Fibroblast of the aortic adventitia (primary cell): ENCODE data around the gene ZNF385C. TPM values are rescaled to one million over a fixed set of nuclear protein-coding genes. Genes with fewer than 3 reads are reported as not detected.

Experiments
- DNase-seq: peaks from one replicate; pipeline ENCODE4 v3.0.0-alpha.2; 2010; ENCODE audit warnings: low read depth
- H3K4me3 ChIP-seq: 2 replicates; pipeline ENCODE4 v1.5.1; 2011; ENCODE audit warnings: low read depth, mild to moderate bottlenecking, control low read depth, low read length, moderate library complexity
- total RNA-seq: library from RNA; depleted of rRNA; stranded (reverse); fragments of >200 nt; gene quantifications from 2 replicates; pipeline ENCODE4 v1.2.3, GENCODE V29; 2012; ENCODE audit warnings: low replicate concordance
- TF ChIP-seq, protein P1 (sequence below): IDR thresholded peaks from 2 replicates; pipeline ENCODE4 v1.5.1; 2011; ENCODE audit warnings: mild to moderate bottlenecking, low read length, control low read depth, inconsistent platforms; ENCODE audit not compliant: insufficient read depth

Gene ZNF385C
- total RNA-seq, 1 donor, result not detected

- TF ChIP-seq, protein P1, sequence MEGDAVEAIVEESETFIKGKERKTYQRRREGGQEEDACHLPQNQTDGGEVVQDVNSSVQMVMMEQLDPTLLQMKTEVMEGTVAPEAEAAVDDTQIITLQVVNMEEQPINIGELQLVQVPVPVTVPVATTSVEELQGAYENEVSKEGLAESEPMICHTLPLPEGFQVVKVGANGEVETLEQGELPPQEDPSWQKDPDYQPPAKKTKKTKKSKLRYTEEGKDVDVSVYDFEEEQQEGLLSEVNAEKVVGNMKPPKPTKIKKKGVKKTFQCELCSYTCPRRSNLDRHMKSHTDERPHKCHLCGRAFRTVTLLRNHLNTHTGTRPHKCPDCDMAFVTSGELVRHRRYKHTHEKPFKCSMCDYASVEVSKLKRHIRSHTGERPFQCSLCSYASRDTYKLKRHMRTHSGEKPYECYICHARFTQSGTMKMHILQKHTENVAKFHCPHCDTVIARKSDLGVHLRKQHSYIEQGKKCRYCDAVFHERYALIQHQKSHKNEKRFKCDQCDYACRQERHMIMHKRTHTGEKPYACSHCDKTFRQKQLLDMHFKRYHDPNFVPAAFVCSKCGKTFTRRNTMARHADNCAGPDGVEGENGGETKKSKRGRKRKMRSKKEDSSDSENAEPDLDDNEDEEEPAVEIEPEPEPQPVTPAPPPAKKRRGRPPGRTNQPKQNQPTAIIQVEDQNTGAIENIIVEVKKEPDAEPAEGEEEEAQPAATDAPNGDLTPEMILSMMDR, result no peak
- no peak for DNase-seq
- no peak overlapping the region for H3K4me3 ChIP-seq
Observed at GRCh38 chr17:42111265-42111636, 13.0 kb upstream of the ZNF385C start.

DNA sequence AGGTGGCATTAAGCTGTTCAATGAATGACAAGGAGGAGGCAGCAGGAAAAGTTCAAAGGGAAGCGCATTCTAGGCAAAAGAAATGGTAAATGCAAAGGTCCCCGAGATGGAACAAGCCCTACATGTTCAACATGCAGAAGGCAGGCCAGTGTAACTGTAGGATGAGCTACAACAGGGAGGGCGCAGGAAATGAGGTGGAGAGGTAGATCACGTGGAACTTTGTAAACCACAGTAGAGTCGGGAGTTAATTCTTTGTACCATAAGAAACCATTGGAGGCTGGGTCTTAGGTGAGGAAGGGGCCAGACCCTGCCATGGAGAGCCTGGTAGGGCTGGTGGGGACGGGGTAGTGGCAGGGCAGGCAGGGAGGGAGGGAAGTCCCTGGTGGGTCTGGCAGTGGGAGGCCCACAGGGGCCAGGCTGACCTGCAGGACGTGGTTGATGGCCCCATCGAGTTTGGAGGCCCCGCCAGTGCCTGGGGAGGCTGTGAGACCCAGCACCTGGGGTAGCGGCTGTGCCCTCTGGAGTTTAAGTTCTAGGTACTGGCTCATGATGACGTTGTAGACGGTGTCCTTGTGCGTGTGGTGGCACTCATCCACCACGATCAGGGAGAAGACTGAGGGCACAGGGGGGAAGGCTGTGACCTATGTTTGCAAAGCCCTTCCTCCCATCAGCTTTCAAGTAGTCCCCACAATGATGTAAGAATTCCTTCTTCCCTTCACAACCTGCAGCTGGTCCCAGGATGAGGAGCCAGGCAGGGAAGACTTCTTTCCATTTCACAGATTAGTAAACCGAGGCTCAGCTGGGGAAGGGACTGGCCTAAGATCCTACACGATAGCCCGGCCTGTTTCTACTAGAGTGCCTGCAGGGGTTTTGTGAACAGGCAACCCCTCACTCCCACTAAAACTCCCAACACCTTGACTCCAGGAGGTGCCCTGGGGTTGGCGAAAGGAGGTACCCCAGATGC lies 12.3 kb upstream of the ZNF385C start:
- TF ChIP-seq, protein P1, result no peak
- no peak for DNase-seq

DNA sequence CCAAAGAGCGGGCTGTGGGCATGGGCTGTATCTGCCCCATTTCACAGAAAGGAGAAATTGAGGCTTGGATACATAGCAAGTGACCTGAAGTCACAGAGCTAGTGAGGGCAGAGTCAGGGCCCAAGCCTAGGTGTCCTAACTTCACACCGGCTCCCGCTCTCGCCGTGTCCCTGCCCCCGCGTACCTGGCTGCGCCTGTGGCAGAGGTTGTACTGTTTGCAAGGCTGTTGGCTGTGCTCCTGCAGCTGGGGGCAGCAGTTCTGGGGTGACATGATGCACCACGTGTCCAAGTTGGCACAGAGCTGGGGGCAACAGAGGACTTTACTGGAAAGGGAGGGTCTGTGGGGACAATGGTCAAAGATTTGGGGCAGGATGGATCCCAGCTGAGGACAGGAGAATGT lies 10.8 kb upstream of the ZNF385C start:
- TF ChIP-seq, protein P1, result no peak
- no peak for DNase-seq
- H3K4me3 ChIP-seq, result no peak overlapping the region

More for the DNA sequence above, 12.3 kb upstream of the ZNF385C start:
- H3K4me3 ChIP-seq, result no peak overlapping the region

DNA sequence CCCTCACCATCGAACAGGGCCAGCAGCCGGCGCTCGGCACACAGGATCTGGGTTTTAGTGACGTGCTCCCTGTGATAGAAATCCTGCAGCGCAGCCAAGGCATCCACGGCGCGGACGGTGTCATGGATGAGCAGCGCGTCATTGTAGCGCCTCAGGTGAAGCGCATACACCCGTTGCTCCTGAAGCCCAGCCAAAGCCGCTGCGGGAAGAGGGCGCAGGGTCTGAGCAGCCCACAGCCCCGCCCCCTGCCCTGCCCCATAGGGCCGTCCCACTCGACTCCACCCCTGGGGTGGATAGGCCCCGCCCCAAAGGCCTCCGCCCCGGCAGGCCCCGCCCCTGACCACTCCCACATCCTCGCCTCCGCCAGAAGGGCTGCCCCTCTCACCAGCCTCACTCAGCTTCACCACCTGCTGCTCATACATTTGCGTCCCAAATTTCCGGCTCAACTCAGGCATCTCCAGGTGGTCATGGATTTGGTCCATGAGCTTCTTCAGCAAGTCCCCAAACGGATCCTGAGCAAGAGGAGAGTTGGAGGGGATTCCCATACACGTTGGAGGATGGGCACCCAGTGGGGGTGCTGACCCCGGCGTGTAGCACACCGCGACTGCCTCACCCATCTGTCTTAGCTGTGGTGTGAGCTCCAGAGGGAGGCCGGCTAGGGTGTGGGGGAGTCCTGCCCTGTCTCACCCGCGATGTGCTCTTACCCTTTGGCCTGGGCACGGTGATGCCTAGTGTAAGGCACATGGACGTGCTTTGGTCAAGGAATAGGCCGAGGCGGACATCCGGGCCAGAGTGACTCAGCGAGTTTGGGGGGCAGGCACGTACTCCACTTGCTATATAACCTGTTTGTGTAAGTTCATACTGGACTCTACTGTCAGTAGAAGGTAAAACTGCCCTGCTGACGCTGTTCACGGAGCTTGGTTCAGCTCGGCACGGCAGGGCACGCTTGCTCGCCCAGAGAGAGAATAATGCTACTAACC lies 9.6 kb upstream of the ZNF385C start:
- no peak for DNase-seq
- no peak overlapping the region for H3K4me3 ChIP-seq
- TF ChIP-seq, protein P1, result no peak

DNA sequence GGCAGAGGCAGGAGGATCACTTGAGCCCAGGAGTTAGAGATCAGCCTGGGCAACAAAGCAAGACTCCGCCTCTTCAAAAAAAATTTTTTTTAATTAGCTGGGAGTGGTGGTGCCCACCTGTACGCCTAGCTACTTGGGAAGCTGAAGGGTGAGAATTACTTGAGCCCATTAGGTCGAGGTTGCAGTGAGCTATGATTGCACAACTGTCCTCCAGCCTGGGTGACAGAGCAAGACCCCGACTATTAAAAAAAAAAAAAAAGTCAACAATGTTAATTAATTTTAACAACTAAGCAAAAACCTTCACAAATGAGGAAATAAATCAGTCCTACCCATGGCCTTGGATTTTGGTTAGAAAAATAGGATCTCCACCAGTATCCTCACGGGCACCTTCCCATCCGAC lies 8.9 kb upstream of the ZNF385C start:
- no peak overlapping the region for H3K4me3 ChIP-seq
- TF ChIP-seq, protein P1, result no peak
- DNase-seq, result no peak

GRCh38 chr17:42106009-42106408 lies 7.7 kb upstream of the ZNF385C start:
- TF ChIP-seq, protein P1, result no peak
- no peak for DNase-seq

More at GRCh38 chr17:42106009-42106408, 7.7 kb upstream of the ZNF385C start:
- no peak overlapping the region for H3K4me3 ChIP-seq
